ENCODE results near the gene TESPA1. TPM values are rescaled to one million over a fixed set of nuclear protein-coding genes. Genes with fewer than 3 reads are reported as not detected.
"Not testable (repeated sequence)": the region's sequence is repeated elsewhere in the genome, so short reads cannot be mapped to it uniquely, and the experiment has no call there.

TESPA1 gene
- total RNA-seq, 1 experiment from 2014 or later: 0.39 TPM

DNA sequence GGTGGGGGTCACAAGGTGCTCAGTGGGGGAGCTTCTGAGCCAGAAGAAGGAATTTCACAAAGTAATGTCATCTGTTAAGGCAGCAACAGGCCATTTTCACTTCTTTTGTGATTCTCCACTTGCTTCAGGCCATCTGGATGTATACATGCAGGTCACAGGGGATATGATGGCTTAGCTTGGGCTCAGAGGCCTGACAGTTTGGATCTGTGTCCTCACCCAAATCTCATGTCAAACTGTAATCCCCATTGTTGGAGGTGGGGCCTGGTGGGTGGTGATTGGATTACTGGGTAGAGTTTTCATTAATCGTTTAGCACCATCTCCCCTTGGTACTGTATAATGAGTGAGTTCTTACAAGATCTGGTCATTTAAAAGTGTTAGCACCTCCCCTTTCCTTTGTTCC is 36.4 kb downstream of the TESPA1 start (continued):
- TF ChIP-seq, protein P1, sequence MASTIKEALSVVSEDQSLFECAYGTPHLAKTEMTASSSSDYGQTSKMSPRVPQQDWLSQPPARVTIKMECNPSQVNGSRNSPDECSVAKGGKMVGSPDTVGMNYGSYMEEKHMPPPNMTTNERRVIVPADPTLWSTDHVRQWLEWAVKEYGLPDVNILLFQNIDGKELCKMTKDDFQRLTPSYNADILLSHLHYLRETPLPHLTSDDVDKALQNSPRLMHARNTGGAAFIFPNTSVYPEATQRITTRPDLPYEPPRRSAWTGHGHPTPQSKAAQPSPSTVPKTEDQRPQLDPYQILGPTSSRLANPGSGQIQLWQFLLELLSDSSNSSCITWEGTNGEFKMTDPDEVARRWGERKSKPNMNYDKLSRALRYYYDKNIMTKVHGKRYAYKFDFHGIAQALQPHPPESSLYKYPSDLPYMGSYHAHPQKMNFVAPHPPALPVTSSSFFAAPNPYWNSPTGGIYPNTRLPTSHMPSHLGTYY (CRISPR knock-in tag; IDR thresholded peaks at IDR 0.05): no peak
- TF ChIP-seq, protein P2, sequence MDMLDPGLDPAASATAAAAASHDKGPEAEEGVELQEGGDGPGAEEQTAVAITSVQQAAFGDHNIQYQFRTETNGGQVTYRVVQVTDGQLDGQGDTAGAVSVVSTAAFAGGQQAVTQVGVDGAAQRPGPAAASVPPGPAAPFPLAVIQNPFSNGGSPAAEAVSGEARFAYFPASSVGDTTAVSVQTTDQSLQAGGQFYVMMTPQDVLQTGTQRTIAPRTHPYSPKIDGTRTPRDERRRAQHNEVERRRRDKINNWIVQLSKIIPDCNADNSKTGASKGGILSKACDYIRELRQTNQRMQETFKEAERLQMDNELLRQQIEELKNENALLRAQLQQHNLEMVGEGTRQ (CRISPR knock-in tag; IDR thresholded peaks at IDR 0.05): no peak
- TF ChIP-seq, protein P3, sequence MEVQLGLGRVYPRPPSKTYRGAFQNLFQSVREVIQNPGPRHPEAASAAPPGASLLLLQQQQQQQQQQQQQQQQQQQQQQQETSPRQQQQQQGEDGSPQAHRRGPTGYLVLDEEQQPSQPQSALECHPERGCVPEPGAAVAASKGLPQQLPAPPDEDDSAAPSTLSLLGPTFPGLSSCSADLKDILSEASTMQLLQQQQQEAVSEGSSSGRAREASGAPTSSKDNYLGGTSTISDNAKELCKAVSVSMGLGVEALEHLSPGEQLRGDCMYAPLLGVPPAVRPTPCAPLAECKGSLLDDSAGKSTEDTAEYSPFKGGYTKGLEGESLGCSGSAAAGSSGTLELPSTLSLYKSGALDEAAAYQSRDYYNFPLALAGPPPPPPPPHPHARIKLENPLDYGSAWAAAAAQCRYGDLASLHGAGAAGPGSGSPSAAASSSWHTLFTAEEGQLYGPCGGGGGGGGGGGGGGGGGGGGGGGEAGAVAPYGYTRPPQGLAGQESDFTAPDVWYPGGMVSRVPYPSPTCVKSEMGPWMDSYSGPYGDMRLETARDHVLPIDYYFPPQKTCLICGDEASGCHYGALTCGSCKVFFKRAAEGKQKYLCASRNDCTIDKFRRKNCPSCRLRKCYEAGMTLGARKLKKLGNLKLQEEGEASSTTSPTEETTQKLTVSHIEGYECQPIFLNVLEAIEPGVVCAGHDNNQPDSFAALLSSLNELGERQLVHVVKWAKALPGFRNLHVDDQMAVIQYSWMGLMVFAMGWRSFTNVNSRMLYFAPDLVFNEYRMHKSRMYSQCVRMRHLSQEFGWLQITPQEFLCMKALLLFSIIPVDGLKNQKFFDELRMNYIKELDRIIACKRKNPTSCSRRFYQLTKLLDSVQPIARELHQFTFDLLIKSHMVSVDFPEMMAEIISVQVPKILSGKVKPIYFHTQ (CRISPR knock-in tag; IDR thresholded peaks at IDR 0.05): no peak
- TF ChIP-seq GTF2I (CRISPR knock-in tag; conservative IDR thresholded peaks at IDR 0.05): no peak

DNA sequence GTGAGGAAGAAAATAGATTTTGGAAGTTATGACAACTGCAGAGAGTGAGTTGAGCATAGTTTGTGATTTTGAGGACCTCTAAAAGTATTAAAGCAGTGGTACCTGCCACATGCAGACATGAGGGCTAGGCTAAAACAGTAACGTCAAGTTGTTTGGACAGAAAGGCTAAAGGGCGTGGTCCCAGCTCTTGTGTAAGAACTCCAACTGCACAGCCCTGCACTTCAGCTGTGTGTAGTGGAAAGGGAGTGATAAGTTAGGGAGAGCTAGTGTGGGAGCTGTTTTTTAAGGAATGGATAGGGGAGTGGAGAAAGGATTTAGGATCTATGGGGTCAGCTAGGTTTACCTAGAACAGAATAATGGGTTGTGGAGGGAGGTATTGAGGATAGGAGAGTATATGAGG is 39.5 kb downstream of the TESPA1 start:
- H3K27me3 Mint-ChIP-seq (ENCODE audit: low read depth): peaks cover 12% of the 10 kb centered on the region
- no peaks in the 10 kb centered on the region for H3K36me3 Mint-ChIP-seq
- no peak overlapping the region for H3K4me3 Mint-ChIP-seq
- no peak for TF ChIP-seq SOX15 (CRISPR knock-in tag; IDR thresholded peaks at IDR 0.05)
- TF ChIP-seq ZNF138 (CRISPR knock-in tag; conservative IDR thresholded peaks at IDR 0.05): no peak
- no peak for TF ChIP-seq ZNF263 (CRISPR knock-in tag; IDR thresholded peaks at IDR 0.05; ENCODE audit: low read depth)
- TF ChIP-seq, protein P4, sequence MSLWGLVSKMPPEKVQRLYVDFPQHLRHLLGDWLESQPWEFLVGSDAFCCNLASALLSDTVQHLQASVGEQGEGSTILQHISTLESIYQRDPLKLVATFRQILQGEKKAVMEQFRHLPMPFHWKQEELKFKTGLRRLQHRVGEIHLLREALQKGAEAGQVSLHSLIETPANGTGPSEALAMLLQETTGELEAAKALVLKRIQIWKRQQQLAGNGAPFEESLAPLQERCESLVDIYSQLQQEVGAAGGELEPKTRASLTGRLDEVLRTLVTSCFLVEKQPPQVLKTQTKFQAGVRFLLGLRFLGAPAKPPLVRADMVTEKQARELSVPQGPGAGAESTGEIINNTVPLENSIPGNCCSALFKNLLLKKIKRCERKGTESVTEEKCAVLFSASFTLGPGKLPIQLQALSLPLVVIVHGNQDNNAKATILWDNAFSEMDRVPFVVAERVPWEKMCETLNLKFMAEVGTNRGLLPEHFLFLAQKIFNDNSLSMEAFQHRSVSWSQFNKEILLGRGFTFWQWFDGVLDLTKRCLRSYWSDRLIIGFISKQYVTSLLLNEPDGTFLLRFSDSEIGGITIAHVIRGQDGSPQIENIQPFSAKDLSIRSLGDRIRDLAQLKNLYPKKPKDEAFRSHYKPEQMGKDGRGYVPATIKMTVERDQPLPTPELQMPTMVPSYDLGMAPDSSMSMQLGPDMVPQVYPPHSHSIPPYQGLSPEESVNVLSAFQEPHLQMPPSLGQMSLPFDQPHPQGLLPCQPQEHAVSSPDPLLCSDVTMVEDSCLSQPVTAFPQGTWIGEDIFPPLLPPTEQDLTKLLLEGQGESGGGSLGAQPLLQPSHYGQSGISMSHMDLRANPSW (CRISPR knock-in tag; conservative IDR thresholded peaks at IDR 0.05; ENCODE audit: low read depth): no peak
- TF ChIP-seq, protein P5, sequence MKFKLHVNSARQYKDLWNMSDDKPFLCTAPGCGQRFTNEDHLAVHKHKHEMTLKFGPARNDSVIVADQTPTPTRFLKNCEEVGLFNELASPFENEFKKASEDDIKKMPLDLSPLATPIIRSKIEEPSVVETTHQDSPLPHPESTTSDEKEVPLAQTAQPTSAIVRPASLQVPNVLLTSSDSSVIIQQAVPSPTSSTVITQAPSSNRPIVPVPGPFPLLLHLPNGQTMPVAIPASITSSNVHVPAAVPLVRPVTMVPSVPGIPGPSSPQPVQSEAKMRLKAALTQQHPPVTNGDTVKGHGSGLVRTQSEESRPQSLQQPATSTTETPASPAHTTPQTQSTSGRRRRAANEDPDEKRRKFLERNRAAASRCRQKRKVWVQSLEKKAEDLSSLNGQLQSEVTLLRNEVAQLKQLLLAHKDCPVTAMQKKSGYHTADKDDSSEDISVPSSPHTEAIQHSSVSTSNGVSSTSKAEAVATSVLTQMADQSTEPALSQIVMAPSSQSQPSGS (CRISPR knock-in tag; IDR thresholded peaks at IDR 0.05; ENCODE audit: borderline replicate concordance, low read depth): no peak
- TF ChIP-seq, protein P6, sequence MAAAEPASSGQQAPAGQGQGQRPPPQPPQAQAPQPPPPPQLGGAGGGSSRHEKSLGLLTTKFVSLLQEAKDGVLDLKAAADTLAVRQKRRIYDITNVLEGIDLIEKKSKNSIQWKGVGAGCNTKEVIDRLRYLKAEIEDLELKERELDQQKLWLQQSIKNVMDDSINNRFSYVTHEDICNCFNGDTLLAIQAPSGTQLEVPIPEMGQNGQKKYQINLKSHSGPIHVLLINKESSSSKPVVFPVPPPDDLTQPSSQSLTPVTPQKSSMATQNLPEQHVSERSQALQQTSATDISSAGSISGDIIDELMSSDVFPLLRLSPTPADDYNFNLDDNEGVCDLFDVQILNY (CRISPR knock-in tag; IDR thresholded peaks at IDR 0.05): no peak
- TF ChIP-seq, protein P7, sequence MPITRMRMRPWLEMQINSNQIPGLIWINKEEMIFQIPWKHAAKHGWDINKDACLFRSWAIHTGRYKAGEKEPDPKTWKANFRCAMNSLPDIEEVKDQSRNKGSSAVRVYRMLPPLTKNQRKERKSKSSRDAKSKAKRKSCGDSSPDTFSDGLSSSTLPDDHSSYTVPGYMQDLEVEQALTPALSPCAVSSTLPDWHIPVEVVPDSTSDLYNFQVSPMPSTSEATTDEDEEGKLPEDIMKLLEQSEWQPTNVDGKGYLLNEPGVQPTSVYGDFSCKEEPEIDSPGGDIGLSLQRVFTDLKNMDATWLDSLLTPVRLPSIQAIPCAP (CRISPR knock-in tag; IDR thresholded peaks at IDR 0.05): no peak
- TF ChIP-seq ZNF423 (CRISPR knock-in tag; IDR thresholded peaks at IDR 0.05): no peak
- no peak for TF ChIP-seq RORB (CRISPR knock-in tag; IDR thresholded peaks at IDR 0.05)
- no peak for TF ChIP-seq EMX1 (CRISPR knock-in tag; IDR thresholded peaks at IDR 0.05)
- TF ChIP-seq NFATC4 (CRISPR knock-in tag; IDR thresholded peaks at IDR 0.05): no peak
- TF ChIP-seq JAZF1 (CRISPR knock-in tag; IDR thresholded peaks at IDR 0.05): no peak
- no peak for TF ChIP-seq TEAD1 (CRISPR knock-in tag; IDR thresholded peaks at IDR 0.05)
- no peak for TF ChIP-seq HMGA2 (CRISPR knock-in tag; IDR thresholded peaks at IDR 0.05)
- TF ChIP-seq CREB1 (CRISPR knock-in tag; IDR thresholded peaks at IDR 0.05): no peak
- H3K9me3 Mint-ChIP-seq: no peaks in the 10 kb centered on the region
- DNase-seq (ENCODE audit: low spot score) (no peak), ATAC-seq (no peak)
- ChIA-PET POLR2A (no interaction called here), CTCF (no interaction called here)
- peaks cover 44% of the 10 kb centered on the region for H3K4me1 Mint-ChIP-seq
- H3K27ac Mint-ChIP-seq: no peak overlapping the region

DNA sequence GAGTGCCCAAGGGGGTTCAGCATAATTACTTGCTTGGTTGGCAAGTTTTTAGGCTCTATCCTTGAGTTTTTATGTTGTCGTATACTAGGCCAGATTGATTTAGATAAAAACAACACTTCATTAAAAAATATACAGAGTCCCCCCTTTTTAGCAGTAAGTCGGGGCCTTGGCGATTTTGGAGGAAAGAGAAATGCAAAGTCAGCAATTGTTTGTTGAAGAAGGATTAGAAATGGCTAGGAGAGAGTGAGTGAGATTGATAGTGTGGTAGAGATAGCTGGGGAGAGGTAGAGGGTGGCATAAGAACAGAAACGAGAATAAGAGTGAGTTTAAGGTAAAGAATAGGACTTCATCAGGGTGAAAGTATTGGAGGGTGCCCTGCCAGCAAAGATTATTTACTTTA is 41.3 kb downstream of the TESPA1 start:
- H3K27ac Mint-ChIP-seq; POLR2A ChIA-PET; ATAC-seq; H3K4me3 Mint-ChIP-seq; DNase-seq (ENCODE audit: low spot score); CTCF ChIA-PET; H3K36me3 Mint-ChIP-seq; H3K9me3 Mint-ChIP-seq: not testable (repeated sequence)
- peaks cover 32% of the 10 kb centered on the region for H3K4me1 Mint-ChIP-seq
- H3K27me3 Mint-ChIP-seq (ENCODE audit: low read depth): peaks cover 12% of the 10 kb centered on the region
